GM12865 (cell line): ENCODE data around the gene MVB12B.
A peak's percentile ranks its signal among the peaks of the same experiment; 100 is the strongest.

Experiments
- DNase-seq: peaks from one replicate; pipeline ENCODE4 v3.0.0; 2010; ENCODE audit warnings: low read depth
- H3K4me3 ChIP-seq: 2 replicates; pipeline ENCODE4 v1.5.1; 2011; ENCODE audit warnings: mild to moderate bottlenecking, low read depth, low read length, control low read depth
- TF ChIP-seq, protein P1 (sequence below): IDR thresholded peaks from 2 replicates; pipeline ENCODE4 v1.5.1; 2011; ENCODE audit warnings: low read length, control low read depth, low read depth, inconsistent platforms; ENCODE audit not compliant: insufficient read depth; ENCODE audit errors: missing control alignments

MVB12B gene

DNA sequence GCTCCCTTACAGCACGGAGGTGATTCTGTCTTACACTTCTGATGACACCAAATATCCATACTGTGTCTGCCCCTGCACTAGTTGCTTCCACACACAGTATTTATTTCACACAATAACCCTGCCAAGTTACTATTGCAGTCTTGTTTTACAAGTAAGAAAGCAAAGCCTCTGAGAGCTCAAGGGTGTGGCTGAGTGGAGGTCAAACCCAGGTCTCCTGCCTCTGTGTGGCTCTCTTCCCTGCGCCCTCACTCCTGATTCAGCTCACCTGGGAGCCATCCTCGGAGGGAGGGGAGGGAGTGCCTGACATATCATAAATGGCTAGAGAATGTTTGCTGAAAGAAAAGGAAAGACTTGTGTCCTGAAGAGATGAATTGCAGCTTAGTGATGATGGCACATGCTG is 41.0 kb downstream of the MVB12B start:
- TF ChIP-seq, protein P1, sequence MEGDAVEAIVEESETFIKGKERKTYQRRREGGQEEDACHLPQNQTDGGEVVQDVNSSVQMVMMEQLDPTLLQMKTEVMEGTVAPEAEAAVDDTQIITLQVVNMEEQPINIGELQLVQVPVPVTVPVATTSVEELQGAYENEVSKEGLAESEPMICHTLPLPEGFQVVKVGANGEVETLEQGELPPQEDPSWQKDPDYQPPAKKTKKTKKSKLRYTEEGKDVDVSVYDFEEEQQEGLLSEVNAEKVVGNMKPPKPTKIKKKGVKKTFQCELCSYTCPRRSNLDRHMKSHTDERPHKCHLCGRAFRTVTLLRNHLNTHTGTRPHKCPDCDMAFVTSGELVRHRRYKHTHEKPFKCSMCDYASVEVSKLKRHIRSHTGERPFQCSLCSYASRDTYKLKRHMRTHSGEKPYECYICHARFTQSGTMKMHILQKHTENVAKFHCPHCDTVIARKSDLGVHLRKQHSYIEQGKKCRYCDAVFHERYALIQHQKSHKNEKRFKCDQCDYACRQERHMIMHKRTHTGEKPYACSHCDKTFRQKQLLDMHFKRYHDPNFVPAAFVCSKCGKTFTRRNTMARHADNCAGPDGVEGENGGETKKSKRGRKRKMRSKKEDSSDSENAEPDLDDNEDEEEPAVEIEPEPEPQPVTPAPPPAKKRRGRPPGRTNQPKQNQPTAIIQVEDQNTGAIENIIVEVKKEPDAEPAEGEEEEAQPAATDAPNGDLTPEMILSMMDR: no peak
- no peak overlapping the region for H3K4me3 ChIP-seq
- no peak for DNase-seq

DNA sequence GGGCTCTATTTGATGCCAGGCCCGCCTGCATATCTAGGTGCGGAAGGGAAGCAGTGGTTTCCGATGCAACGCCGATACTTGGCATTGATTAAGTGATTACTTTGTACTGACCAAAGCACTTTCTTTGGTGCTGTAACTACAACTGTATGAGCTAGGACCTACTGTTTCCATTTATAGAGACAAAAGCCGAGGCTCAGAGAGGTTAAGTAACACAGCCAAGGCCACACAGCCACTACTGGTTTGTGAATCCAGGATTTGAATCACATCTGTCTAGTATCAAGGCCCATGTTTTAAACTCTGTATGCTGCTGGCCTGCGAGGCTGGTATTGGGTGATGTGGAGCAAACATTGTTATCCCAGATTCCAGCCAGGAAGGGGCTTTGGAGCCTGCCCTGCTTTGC is 41.4 kb downstream of the MVB12B start:
- H3K4me3 ChIP-seq: no peak overlapping the region
- TF ChIP-seq, protein P1: no peak
- no peak for DNase-seq

DNA sequence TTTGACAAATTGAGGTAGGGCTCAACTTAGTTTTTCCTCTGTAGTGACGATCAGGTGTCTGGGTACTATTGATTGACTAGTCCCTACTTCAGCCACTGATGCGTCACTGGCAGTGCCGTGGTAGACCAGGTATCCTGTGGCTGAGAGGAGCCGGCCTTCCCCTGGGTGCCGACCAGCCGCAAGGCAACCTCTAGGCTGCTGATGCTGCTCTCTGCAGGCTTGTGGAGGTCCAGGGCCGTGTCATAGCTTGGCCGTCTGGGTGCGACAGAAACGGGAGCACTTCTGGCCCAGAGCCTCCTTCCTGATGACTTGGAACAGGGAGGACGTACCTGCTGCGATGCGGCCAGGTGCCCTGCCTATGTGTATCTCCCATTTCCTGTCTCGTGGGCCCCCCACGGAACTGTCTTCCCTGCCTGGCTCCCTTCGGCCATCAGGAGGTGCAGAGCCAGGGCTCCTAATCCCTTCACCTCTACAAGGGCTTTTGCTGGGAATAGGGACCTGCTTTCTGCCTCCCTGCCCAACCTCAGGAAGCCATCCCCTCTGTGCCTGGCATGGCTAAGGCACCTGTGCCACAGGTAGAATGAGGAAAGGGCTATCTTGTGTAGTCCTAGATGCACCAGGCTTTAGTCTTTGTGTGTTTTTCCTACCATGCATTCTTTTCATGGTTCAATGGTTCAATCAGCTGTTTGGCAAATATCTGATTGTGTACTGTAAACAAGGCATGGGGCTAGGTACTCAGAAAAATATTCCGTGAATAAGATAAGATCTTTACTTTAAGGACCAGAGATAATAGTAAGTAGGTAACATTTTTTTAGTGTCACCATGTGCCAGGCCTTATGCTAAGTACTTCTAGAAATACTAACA is 44.6 kb downstream of the MVB12B start:
- no peak overlapping the region for H3K4me3 ChIP-seq
- DNase-seq: no peak
- TF ChIP-seq, protein P1: no peak

- TF ChIP-seq, protein P1: no peak
- DNase-seq: no peak
- H3K4me3 ChIP-seq: no peak overlapping the region
Observed at GRCh38 chr9:126372716-126373115, 46.1 kb downstream of the MVB12B start.

DNA sequence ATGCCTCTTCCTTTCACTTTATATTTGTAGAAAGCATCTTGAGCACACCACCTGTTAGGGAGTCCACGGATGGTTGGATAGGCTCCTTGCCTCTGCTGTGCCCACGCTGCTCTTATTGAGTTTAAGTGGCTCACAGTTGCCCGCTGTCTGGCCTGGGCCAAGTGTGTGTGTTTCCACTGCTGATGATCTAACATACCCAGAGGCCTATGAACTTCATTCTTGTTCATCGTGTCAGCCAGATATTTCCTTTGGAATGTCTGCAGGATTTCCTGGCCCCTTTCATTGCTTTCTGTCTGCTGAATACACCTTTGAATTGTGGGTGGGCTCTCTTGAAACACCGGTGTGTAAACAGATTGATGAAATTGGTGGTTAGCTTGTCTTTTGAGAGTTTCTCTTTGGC is 46.6 kb downstream of the MVB12B start:
- DNase-seq: peak; percentile 16
- no peak overlapping the region for H3K4me3 ChIP-seq
- TF ChIP-seq, protein P1: no peak

DNA sequence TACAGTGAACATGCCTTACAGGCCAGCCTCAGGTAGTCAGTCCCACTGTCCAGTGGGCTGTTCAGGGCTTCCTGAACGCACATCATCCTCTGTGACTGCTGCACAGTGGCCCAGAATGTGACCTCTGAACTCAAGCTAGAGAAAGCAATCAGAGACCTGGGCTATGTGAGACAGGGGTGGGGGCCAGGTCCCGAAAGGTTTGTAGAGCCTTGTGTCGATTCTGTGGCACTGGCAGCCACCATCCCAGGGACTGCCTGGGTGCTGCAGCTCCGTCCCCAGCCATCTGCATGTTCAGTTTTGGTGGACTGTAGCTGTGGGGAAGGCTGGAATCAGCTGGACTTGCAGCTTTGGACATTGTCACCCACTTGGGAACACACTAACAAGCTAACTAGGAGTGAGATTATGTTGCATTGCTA is 47.7 kb downstream of the MVB12B start:
- H3K4me3 ChIP-seq: no peak overlapping the region
- TF ChIP-seq, protein P1: no peak
- no peak for DNase-seq

GRCh38 chr9:126375386-126375785 is 48.8 kb downstream of the MVB12B start:
- H3K4me3 ChIP-seq: no peak overlapping the region
- no peak for DNase-seq
- TF ChIP-seq, protein P1: no peak
